ENCODE data around the gene ATXN1. TPM values are rescaled to one million over a fixed set of nuclear protein-coding genes. Genes with fewer than 3 reads are reported as not detected.

ATXN1 gene
- total RNA-seq, 4 donors from 2014 or later: 26.4 to 46.4 (median 36.1) TPM

GRCh38 chr6:16336911-16337294 is 424.4 kb downstream of the ATXN1 start:
- no peak for DNase-seq (ENCODE audit: low spot score)
- no peak for ATAC-seq (ENCODE audit: low FRiP score)
- TF ChIP-seq CTCF (IDR thresholded peaks at IDR 0.05): no peak

- no peak for ATAC-seq (ENCODE audit: low FRiP score)
- no peak for DNase-seq (ENCODE audit: low spot score)
- no peak for TF ChIP-seq CTCF (IDR thresholded peaks at IDR 0.05)
These were observed 425.0 kb downstream of the ATXN1 start for GRCh38 chr6:16336056-16336818.

- ATAC-seq (ENCODE audit: low FRiP score): no peak
- no peak for DNase-seq (ENCODE audit: low spot score)
- TF ChIP-seq CTCF (IDR thresholded peaks at IDR 0.05): no peak
These were observed 426.1 kb downstream of the ATXN1 start for GRCh38 chr6:16335176-16335575.

- DNase-seq (ENCODE audit: low spot score) (peak; percentile 67), ATAC-seq (ENCODE audit: low FRiP score) (peak; percentile 62)
- TF ChIP-seq CTCF (IDR thresholded peaks at IDR 0.05): no peak
These were observed 426.6 kb downstream of the ATXN1 start for GRCh38 chr6:16334671-16335070.

GRCh38 chr6:16333580-16333979 is 427.7 kb downstream of the ATXN1 start:
- no peak for TF ChIP-seq CTCF (IDR thresholded peaks at IDR 0.05)
- DNase-seq (ENCODE audit: low spot score): no peak
- peak; percentile 56 for ATAC-seq (ENCODE audit: low FRiP score)

GRCh38 chr6:16332175-16332542 is 429.1 kb downstream of the ATXN1 start:
- ATAC-seq (ENCODE audit: low FRiP score) (peak; percentile 41), DNase-seq (ENCODE audit: low spot score) (peak; percentile 72)
- TF ChIP-seq CTCF (IDR thresholded peaks at IDR 0.05): peak in 1 of 3 donors; percentile 59
